ENCODE data around the gene DIS3L2.

The DIS3L2 gene

DNA sequence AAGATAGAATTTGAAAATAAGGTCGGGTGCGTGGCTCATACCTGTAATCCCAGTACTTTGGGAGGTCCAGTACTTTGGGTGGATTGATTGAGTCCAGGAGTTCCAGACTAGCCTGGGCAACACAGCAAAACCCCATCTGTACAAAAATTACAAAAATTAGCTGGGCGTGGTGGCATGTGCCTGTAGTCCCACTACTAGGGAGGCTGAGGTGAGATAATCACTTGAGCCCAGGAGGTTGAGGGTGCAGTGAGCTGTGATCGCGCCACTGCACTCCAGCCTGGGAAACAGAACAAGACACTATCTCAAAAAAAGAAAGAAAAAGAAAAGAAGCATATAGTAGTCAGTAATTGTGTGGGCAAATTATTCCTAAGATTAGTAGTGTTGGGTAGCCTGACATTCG is 222.8 kb downstream of the DIS3L2 start:
- no peak for DNase-seq (ENCODE audit: low spot score)

DNA sequence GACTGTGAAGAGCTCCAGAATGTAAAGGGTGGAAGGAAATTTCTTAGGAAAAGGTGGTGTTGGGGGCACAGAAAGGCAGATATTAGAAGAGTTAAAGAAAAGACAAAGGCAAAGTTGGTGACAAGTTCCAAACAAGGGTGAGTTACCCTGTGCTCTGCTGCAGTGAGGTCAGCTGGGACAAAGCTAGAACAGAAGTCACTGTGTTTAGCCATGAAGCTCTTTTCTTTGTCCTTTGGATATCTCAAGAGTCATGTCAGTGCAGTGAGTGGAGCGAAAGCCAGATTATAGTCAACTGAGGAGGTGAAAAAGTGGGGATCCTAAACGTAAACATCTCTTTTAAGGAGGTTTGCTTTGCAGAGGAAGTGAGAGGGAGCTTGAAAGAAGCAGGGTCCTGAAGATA is 229.3 kb downstream of the DIS3L2 start:
- no peak for DNase-seq (ENCODE audit: low spot score)

DNA sequence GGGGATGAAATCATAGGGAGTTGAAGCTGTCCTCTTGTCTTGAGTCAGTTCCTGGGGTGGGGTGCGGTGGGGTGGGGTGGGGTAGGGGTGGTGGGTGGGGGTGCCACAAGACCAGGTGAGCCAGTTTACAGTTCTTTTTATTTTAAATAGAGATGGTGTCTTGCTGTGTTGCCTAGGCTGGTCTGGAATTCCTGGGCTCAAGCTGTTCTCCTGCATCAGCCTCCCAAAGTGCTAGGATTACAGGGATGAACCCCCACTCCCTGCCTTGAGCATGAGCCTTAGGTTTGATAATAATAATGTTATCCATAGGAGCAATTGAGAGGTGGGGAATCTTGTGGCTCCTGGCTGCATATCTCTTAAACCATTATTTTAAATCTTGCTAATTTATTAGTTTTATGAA is 234.0 kb downstream of the DIS3L2 start:
- DNase-seq (ENCODE audit: low spot score): no peak

DNA sequence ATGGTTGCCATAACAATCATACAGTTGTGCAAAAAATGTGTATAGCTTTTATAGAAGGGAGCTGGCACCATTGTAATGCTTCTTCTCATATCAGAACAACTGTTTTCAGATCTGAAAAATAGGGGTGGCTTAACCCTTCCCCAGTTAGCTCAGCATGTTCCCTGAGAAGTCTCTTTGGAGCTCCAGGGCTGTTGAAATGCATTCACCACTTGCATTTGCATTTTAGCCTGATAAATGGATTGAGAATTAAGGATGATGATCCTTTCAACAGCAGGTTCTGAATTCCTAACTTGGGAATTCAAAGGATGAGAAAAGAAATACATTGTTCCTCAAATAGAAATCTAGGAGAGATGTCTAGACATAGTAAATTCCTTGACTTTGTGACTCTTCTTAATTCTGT is 235.3 kb downstream of the DIS3L2 start:
- no peak for DNase-seq (ENCODE audit: low spot score)

DNA sequence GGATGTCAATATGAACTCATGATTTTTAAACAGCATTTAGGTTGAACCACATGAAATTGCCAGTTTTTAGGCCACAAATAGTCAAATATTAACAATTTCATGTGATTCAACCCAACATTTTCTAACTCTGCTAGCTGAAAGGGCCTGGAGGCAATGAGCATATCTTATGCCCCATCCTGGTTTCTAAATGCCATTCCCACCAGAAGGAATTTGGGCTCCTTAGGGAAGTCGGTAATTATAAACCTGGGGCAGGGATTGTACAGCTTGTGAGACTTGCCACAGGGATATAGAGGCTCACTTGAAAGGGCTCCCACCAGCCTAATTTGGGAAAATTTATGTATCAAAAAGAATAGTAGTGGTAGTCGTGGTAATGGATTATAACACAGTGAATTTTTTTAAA is 238.7 kb downstream of the DIS3L2 start:
- DNase-seq (ENCODE audit: low spot score): no peak

DNA sequence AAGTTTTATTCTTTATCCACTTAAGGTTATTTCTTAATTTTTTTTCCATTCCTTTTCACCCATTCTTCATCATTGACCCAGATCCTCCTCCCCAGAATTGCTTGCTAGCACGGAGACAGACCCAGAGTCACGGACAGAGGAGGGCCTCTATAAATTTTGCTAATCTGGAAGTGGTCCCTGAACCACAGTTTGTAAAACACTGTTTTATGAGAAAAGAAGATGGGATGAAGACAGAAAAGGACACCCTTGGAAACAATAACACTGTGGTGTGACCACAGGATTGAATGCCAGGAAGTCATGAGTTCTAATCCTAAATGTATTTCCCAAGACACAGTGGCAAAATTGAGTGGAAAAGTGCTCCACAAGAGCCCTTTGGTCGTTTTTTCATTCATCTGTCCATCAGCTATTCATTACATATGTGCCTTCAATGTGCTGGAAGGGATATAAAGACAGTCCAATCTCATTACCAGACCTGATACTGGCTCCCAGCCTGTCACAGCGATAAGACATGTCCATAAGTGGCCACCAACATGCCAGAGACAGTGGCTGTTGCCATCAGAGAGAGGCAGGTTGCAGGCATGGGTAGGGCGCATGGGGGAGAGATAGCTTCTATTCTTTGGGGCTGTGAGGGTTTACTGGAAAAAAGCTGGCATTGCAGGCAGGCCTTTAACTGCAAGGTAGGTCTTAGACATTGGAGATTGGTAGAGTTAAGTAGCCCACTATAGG is 241.8 kb downstream of the DIS3L2 start:
- DNase-seq (ENCODE audit: low spot score): no peak

DNA sequence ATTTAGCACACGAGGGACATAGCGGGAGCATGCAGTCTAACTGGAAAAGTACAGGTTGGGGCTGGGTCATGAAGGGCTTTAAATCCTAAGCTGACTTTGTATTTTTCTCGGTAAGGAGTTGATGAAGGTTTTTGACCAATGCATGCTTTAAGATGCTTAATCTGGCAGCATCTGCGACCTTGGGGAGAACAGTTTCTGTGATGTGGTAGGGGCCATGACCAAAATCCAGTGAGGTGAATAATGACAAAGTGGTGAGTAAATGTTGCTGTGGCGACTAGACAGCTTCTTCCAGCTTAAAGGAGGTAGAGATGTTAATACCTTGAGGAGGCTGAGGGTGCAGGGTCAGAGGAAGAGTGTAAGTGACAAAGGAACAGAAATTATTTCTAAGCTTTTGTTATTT is 242.4 kb downstream of the DIS3L2 start:
- no peak for DNase-seq (ENCODE audit: low spot score)

DNA sequence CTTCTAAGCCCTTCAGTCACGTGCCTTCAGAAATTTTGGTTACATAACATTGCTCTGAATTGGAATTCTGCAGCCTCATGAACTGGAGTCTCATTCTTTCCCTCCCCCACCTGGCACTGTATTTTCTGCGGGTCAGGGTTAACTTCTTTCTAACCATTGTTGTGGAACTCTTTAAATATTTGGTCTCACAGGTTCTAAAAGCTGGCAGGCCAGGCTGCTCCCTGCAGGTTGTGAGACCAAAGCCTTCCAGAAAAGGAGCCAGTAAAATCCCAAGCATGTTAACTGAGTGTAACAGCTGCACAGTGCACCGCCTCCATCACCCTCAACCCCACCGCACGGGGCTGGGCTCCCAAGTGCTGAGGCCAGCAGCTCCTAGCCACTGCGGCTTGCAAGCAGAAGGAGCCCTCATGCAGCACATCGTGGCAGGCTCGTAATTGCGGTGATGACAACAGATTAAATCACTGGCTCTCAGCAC is 243.0 kb downstream of the DIS3L2 start:
- no peak for DNase-seq (ENCODE audit: low spot score)

DNA sequence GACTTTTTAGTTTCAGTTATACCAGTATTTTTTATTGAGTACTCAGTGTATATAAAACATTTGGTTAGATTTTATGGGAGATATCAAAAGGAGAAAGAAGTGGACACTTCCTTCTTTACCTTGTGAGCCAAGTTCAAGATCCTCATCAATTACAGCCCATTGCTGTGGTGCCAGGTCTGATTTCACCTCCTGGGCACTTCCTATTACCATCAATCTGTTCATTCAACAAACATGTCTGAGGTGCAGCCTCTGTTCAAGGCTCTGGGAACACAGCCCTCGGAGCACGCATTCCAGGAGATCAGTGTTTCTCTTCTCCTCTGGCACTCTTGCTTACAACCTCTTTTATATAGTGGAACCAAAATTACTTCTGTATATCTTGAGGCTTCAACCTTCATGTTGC is 245.7 kb downstream of the DIS3L2 start:
- DNase-seq (ENCODE audit: low spot score): no peak

DNA sequence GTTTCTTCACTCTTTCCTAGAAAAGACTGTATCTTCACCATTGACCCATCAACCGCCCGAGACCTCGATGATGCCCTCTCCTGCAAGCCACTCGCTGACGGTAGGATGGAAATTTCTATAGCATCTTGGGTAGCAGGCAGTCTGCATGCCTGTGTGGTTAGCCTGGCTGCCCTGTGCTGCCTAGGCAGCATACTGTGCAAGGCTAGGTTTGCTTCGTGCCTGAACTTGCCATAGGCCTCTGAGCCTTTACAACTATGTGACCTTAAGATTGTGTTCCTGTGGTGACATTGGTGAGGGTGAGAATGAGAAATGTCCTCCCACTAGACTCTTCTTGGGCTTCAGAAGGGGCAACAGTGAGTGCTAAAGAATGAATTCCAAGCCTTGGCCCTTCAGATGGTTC is 248.8 kb downstream of the DIS3L2 start:
- no peak for DNase-seq (ENCODE audit: low spot score)

DNA sequence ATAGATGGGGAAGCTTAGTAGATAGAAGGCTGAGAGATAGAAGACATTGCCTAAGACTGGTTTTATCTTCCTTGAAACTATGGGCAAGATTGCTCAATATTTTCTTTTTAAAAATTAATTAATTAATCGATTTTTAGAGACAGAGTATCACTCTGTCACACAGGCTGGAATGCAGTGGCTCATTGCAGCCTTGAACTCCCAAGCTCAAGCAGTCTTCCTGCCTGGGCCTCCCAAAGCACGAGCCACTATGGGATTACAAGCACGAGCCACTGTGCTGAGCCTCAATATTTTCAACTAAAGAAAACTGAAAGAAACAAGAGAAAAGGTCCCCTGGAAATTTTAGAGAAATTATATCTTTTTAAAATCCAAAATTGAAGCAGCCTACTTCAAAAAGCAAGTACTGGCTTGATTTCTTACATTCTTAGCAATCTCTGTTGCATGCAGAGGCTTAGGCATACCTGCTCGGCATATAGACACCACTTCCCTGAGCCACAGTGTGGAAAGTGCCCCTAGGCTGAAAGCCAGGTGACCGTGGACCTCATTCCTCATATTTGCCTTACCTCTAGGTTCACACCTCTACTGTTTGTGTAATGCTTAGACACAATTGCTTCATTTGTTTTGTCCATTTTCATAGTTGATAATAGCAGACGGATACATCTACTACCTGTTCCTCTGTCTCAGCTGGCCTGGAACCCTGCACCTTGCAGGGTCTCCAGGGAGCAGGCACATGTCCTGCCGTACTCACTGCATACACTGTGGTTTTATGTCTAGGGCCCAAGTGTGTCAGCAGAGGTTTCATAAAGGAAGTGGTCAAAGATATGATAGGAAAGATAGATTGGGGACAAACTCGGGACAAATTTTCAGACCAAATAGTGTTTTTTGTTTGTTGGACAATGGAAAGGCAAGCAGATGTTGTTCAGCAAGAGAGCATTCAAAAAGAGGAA is 250.5 kb downstream of the DIS3L2 start:
- no peak for DNase-seq (ENCODE audit: low spot score)

DNA sequence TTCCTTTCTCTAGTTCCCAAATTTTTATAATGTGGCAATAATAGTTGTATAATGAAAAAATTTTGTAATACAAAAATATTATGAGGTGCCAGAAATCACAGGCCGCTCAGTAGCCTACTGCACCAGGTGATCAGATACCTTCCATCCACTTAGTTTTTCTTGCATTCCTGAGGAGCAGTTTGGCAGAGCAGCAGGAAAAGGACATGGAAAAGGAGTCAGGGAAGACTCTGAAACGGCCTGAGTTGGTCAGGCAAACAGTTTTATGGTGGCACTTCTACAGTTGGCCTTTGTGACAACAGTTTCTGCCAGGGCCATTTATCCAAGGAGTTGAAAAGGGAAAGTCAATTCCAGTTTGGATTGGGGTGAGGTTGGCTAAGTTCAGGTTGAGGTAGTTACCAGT is 251.7 kb downstream of the DIS3L2 start:
- DNase-seq (ENCODE audit: low spot score): no peak

DNA sequence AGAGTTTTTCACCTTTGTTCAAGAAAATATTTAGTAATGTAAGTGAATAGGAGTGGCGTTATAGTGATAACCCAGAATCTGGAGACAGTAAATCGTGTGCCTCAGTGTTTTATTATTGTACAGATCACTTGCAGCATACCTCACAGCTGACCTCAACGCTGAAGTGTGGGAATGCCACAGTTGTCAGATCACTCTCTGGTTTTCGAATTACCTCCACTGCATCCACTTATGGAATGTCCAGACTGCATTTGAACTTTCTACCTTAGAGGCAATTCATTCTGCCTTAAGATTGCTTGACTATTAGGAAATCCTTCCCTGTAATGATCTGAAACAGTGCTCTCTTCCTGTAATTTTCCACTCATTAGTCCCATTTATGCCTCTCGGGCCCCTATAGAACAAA is 252.5 kb downstream of the DIS3L2 start:
- DNase-seq (ENCODE audit: low spot score): no peak

DNA sequence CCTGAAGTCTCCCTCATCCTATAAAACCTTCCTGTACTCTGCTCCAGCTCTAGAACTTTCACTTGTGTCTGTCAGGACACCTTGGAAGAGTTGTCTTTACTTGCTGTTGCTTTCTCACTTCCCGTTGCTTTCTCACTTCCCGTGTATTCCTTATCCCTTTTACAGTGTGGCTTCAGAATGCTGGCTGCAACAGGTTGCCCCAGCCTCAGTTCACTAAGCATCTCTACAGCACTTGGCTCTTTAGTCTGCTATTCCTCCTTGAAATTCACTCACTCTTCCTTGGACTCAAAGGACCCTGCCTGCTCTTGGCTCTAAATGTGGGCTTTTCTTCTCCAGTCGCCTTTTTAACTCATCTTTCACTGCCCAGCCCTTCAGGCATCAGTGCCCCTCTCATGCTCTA is 254.5 kb downstream of the DIS3L2 start:
- DNase-seq (ENCODE audit: low spot score): no peak

DNA sequence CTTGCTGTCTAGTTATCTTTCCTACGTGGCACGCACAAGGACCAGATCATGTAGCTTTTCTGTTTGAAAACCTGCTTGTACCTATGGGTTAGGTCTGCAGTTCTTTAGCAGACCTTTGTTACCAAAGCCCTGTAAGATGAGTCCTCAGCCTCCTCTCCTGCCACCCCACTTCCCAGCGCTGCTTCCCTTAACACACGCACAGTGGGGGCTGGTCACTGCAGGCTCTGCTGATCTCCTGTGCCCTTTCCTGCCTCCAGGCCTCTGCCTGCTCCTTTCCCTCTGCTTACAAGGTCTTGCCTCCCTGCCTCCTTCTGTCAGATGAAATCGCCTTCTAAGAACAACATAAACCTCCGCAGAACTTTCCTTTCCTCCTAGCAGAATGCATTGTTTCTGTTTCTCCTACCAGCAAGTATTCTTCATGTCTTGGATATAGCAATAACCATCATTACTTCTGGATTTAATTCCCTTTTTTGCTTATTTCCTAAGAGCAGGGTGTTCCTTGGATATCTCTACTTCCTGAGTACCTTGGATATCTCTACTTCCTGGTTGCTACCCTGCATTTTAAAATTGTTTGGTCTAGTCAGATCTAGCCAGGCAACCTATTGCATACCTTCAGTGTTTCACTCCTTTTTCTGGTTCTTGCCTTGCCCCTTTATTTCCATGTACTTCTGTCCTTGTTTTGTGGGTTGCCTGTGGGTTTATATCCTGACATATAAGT is 257.4 kb downstream of the DIS3L2 start:
- no peak for DNase-seq (ENCODE audit: low spot score)

DNA sequence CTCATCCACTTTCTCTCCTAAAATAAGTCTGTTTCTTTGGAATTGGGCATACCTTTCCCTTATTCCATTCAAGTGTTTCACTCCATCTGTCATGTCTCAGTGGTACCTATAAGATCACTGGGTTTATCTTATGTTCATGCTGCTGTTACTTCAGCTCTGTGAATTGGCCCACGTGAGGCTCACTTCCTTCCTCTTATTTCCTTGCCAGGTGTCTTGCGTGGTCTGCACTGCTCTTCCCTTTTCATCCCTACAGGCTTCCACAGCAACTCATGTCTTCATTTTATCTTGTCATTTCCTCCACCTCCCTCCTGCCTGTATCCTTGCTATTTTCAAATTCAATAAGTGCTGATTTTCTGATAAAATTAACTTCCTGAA is 258.0 kb downstream of the DIS3L2 start:
- DNase-seq (ENCODE audit: low spot score): no peak

DNA sequence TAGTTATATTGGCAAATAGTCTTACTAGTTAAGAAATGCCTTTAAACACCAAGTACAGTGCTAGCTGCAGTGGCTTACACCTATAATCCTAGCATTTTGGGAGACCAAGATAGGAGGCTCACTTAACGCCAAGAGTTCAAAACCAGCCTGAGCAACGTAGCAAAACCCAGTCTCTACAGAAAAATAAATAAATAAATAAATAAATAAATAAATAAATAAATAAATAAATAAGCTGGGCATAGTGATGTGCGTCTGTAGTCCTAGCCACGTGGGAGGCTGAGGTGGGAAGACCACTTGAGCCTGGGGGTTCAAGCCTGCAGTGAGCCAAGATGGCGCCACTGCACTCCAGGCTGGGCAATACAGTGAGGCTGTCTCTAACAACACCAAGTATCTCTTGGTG is 258.4 kb downstream of the DIS3L2 start:
- no peak for DNase-seq (ENCODE audit: low spot score)

DNA sequence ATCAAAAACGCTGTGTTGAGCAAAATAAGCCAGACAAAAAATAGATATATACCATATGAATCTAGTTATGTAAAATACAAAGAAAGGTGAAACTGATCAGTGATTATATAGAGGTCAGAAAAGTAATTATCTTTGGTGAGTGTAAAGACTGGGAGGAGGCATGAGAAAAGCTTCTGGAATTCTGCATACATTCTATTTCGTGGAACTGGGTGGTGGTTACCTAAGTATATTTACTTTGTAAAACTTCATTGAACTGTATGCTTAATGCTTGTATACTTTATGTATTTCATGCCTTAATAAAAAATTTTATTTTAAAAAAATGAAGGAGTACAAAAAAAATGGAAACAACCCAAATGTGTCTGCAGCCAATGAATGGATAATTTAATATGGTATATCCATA is 263.9 kb downstream of the DIS3L2 start:
- no peak for DNase-seq (ENCODE audit: low spot score)

DNA sequence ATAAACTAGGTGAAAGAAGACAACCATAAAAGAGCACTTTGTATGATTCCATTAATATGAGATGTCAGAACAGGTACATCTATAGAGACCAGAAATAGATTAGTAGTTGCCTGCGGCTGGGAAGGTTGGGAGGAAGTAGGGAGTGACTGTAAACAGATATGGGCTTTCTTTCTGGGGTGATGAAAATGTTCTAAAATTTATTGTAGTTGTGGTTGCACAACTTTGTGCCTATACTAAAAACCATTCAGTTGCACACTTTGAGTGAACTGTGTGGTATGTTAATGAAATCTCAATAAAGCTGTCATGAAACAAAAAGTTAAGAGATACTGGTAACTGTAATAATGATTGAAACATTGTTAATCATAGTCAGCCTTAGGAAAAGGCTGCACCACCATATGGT is 264.4 kb downstream of the DIS3L2 start:
- DNase-seq (ENCODE audit: low spot score): no peak

DNA sequence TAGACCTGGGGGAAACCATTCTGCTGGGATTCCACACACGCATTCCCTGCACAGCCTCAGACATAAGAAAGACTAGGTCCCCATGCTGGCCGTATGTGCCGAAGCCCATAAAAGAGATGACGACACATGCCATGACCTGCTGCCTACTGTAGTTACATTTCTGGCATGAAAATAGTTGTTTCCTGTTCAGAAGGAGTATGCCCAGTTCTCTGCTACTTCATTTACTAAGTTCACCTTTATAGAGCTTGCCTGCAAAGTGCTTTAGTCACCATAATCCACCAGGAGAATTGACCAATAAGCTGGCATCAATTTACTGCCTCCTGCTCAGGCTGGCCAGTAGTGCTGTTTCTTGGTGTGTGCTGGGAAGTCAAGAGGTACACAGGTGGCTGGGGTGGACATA is 266.8 kb downstream of the DIS3L2 start:
- DNase-seq (ENCODE audit: low spot score): no peak

DNA sequence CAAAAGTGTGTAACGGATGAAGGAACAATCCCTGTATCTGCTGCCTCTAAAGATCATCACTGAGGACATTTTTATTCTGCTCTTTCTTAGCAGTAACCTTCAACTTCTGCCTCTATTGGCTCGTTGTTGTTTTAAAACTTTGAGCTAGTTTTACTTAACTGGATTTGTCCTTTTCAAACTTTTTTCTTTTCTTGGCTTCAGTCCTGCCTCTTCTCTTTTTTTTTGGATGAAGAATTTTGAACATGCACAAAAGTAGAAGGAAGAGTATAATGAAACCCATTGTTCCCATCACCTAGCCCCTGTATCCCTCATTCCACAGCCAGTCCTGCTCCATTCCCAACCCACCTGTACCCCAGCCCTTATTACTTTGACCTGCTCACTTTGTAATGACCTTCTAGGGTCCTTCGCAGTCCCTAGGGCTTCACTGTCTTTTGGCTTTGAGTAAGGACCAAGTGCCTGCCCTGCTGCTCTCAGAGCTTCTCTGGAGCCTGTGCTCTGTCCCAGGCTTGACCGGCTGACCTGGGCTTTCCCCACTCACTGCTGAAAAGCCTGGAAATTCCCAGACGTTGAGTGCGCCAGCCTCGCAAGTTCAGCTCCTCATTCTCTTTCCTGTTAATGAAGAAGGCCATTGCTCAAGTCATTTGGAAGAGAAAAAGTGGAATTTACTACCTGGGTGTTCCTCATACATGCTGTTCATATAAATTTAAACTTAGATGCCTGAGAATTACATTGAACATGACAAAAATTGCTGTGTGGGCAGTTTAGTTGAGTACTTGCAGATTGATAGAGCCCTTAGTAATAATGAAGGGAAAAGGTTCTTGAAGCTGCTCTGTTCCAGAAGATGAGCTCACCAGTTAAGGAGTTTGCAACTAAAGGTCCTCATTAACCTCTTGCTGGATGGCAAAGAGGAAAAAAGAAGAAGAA is 267.7 kb downstream of the DIS3L2 start:
- no peak for DNase-seq (ENCODE audit: low spot score)

DNA sequence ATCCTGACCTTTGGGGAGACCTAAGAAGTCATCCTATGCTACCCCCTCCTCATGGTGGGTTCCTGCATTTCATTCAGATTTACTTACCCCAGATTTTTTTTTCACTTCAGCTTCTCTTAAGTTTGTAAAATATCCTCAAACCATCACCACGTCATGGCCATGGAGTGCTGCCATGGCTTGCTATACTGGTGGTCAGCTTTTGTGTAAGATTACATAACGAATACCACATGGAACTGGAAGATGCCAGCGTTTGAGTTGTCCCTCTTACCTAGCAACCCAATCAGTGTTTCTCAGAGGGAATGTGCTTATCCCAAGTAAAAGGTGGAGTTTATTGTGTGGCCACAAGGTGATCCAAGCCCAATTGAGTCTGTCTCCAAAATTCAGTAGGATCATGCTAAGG is 268.4 kb downstream of the DIS3L2 start:
- DNase-seq (ENCODE audit: low spot score): no peak

Data from hematopoietic multipotent progenitor cell treated with erythropoietin and hydrocortisone succinate and interleukin-3 and kit ligand, for 15 days (in vitro differentiated cells).